HG02642 (cell line): ENCODE measurements around the gene ADCY5.

ENCODE experiments used
- ATAC-seq: cut with Tn5 transposase; IDR thresholded peaks from one replicate; pipeline ENCODE4 v1.9.1; 2021; ENCODE audit warnings: mild to moderate bottlenecking; ENCODE audit not compliant: unreplicated experiment, poor library complexity

Gene ADCY5

GRCh38 chr3:123412076-123412475 lies 36.8 kb downstream of the ADCY5 start:
- no peak for ATAC-seq

- ATAC-seq: no peak
These were observed 37.4 kb downstream of the ADCY5 start for GRCh38 chr3:123411340-123412040.

GRCh38 chr3:123410149-123410515 lies 38.8 kb downstream of the ADCY5 start:
- no peak for ATAC-seq

- ATAC-seq: no peak
These were observed 39.3 kb downstream of the ADCY5 start for GRCh38 chr3:123409443-123410148.

- no peak for ATAC-seq
These were observed 42.3 kb downstream of the ADCY5 start for GRCh38 chr3:123406598-123406997.

GRCh38 chr3:123405936-123406510 lies 42.9 kb downstream of the ADCY5 start:
- no peak for ATAC-seq

GRCh38 chr3:123405021-123405420 lies 43.9 kb downstream of the ADCY5 start:
- no peak for ATAC-seq

- no peak for ATAC-seq
These were observed 44.5 kb downstream of the ADCY5 start for GRCh38 chr3:123404391-123404790.

GRCh38 chr3:123401836-123402530 lies 46.9 kb downstream of the ADCY5 start:
- ATAC-seq: no peak

GRCh38 chr3:123400169-123400568 lies 48.7 kb downstream of the ADCY5 start:
- no peak for ATAC-seq

- ATAC-seq: no peak
These were observed 49.2 kb downstream of the ADCY5 start for GRCh38 chr3:123399653-123400052.

GRCh38 chr3:123397921-123398785 lies 50.7 kb downstream of the ADCY5 start:
- no peak for ATAC-seq

GRCh38 chr3:123397050-123397590 lies 51.8 kb downstream of the ADCY5 start:
- no peak for ATAC-seq

GRCh38 chr3:123396171-123397049 lies 52.5 kb downstream of the ADCY5 start:
- no peak for ATAC-seq

- no peak for ATAC-seq
These were observed 53.7 kb downstream of the ADCY5 start for GRCh38 chr3:123395235-123395634.

GRCh38 chr3:123394391-123395020 lies 54.4 kb downstream of the ADCY5 start:
- no peak for ATAC-seq

- no peak for ATAC-seq
These were observed 55.8 kb downstream of the ADCY5 start for GRCh38 chr3:123392871-123393620.

- no peak for ATAC-seq
These were observed 56.5 kb downstream of the ADCY5 start for GRCh38 chr3:123392368-123392767.
